GM23338 (cell line): ENCODE measurements around the gene STRBP. TPM values are rescaled to one million over a fixed set of nuclear protein-coding genes. Genes with fewer than 3 reads are reported as not detected.
A peak's percentile ranks its signal among the peaks of the same experiment; 100 is the strongest.

Source experiments
- ATAC-seq: fragments of 200-7000 bp; cut with Tn5 transposase; 3 replicates; pipeline ENCODE4 v1.9.1; 2020
- DNase-seq: peaks from one replicate; pipeline ENCODE4 v3.0.0-alpha.2; 2015; ENCODE audit warnings: low spot score
- H2AFZ ChIP-seq: fragments of 200-600 bp; sonication (generic); 2 replicates; pipeline ENCODE4 v1.8.0; 2016; ENCODE audit warnings: antibody characterized with exemption, mild to moderate bottlenecking, moderate library complexity
- H3F3A ChIP-seq: fragments of 200-600 bp; sonication (generic); replicated peaks from 2 replicates; pipeline ENCODE4 v1.8.0; 2017; ENCODE audit warnings: antibody characterized with exemption, mixed run types, low read depth
- H3K27ac ChIP-seq: fragments of 200-600 bp; sonication (generic); 2 replicates; pipeline ENCODE4 v1.6.1; 2016; ENCODE audit warnings: low read depth
- H3K27me3 ChIP-seq: fragments of 200-600 bp; sonication (generic); 2 replicates; pipeline ENCODE4 v1.8.0; 2016; ENCODE audit warnings: mild to moderate bottlenecking, mixed run types, moderate library complexity; ENCODE audit not compliant: insufficient read depth
- H3K36me3 ChIP-seq: fragments of 200-600 bp; sonication (generic); 2 replicates; pipeline ENCODE4 v1.8.0; 2016; ENCODE audit warnings: mild to moderate bottlenecking; ENCODE audit not compliant: insufficient read depth
- H3K4me1 ChIP-seq: fragments of 200-600 bp; sonication (generic); 2 replicates; pipeline ENCODE4 v1.8.0; 2016; ENCODE audit warnings: mild to moderate bottlenecking, moderate library complexity; ENCODE audit not compliant: insufficient read depth
- H3K4me2 ChIP-seq: fragments of 200-600 bp; sonication (generic); 2 replicates; pipeline ENCODE4 v1.7.1; 2017; ENCODE audit warnings: mixed run types
- H3K4me3 ChIP-seq: fragments of 200-600 bp; sonication (generic); 2 replicates; pipeline ENCODE4 v1.6.1; 2016; ENCODE audit warnings: mixed run types
- H3K79me2 ChIP-seq: fragments of 200-600 bp; sonication (generic); replicated peaks from 2 replicates; pipeline ENCODE4 v1.8.0; 2017; ENCODE audit warnings: mild to moderate bottlenecking; ENCODE audit not compliant: insufficient read depth
- H3K9me2 ChIP-seq: fragments of 200-600 bp; sonication (generic); 2 replicates; pipeline ENCODE4 v1.8.0; 2017; ENCODE audit not compliant: insufficient read depth
- H4K20me1 ChIP-seq: fragments of 200-600 bp; sonication (generic); replicated peaks from 2 replicates; pipeline ENCODE4 v1.8.0; 2017; ENCODE audit warnings: mild to moderate bottlenecking; ENCODE audit not compliant: insufficient read depth
- H3K27ac Mint-ChIP-seq: 2 replicates; pipeline ENCODE4 v1.8.0; 2020; ENCODE audit warnings: inconsistent platforms, mild to moderate bottlenecking, moderate library complexity, mixed read lengths
- H3K27me3 Mint-ChIP-seq: 3 replicates; pipeline ENCODE4 v1.8.0; 2022; ENCODE audit warnings: low read depth, mild to moderate bottlenecking, moderate library complexity, mixed read lengths, inconsistent platforms; ENCODE audit not compliant: insufficient read depth, poor library complexity
- H3K36me3 Mint-ChIP-seq: 3 replicates; pipeline ENCODE4 v1.8.0; 2021; ENCODE audit warnings: low read depth, mild to moderate bottlenecking, inconsistent platforms, moderate library complexity, mixed read lengths
- H3K4me1 Mint-ChIP-seq: 3 replicates; pipeline ENCODE4 v1.8.0; 2020; ENCODE audit warnings: mild to moderate bottlenecking, inconsistent platforms, mixed read lengths
- H3K4me3 Mint-ChIP-seq: 3 replicates; pipeline ENCODE4 v1.8.0; 2021; ENCODE audit warnings: moderate library complexity, mild to moderate bottlenecking, inconsistent platforms, mixed read lengths
- H3K9me3 Mint-ChIP-seq: 3 replicates; pipeline ENCODE4 v1.8.0; 2020; ENCODE audit warnings: moderate library complexity, mild to moderate bottlenecking, inconsistent platforms, mixed read lengths
- CREB1 ChIP-seq: fragments of 250-450 bp; sonication (Bioruptor Pico); IDR thresholded peaks from 2 replicates; pipeline ENCODE4 v1.5.0; 2020; ENCODE audit warnings: low read depth, mild to moderate bottlenecking, moderate library complexity
- CTCF ChIP-seq, 2 experiments: fragments of 200-600 bp in 1 of 2; sonication (generic) in 1 of 2; conservative IDR thresholded peaks; 2 replicates each; pipeline versions ENCODE4 v1.5.1 to v1.6.1; 2016 to 2017; ENCODE audit warnings: antibody characterized with exemption in 2 of 2, low read depth in 2 of 2, mild to moderate bottlenecking in 2 of 2, moderate library complexity in 1 of 2
- EZH2 ChIP-seq: fragments of 200-600 bp; sonication (generic); IDR thresholded peaks from one replicate; pipeline ENCODE4 v1.8.0; 2017; ENCODE audit warnings: antibody characterized with exemption, mild to moderate bottlenecking, low read depth; ENCODE audit not compliant: unreplicated experiment
- EZH2phosphoT487 ChIP-seq: fragments of 200-600 bp; sonication (generic); IDR thresholded peaks from one replicate; pipeline ENCODE4 v1.8.1; 2018; ENCODE audit warnings: antibody characterized with exemption; ENCODE audit not compliant: unreplicated experiment
- JUNB ChIP-seq: IDR thresholded peaks from one replicate; pipeline ENCODE4 v1.6.1; 2016; ENCODE audit warnings: antibody characterized with exemption; ENCODE audit not compliant: unreplicated experiment
- NANOG ChIP-seq: IDR thresholded peaks from 2 replicates; pipeline ENCODE4 v1.6.1; 2016; ENCODE audit warnings: antibody characterized with exemption, borderline replicate concordance
- POLR2AphosphoS5 ChIP-seq: IDR thresholded peaks from 2 replicates; pipeline ENCODE4 v1.6.1; 2016; ENCODE audit warnings: antibody characterized with exemption, low read depth
- STAT1 ChIP-seq: IDR thresholded peaks from one replicate; pipeline ENCODE4 v1.6.1; 2016; ENCODE audit warnings: antibody characterized with exemption; ENCODE audit not compliant: unreplicated experiment
- ZNF114 ChIP-seq: fragments of 250-450 bp; sonication (Bioruptor Pico); IDR thresholded peaks from 2 replicates; pipeline ENCODE4 v1.5.0; 2020; ENCODE audit warnings: mild to moderate bottlenecking, moderate library complexity
- ZNF331 ChIP-seq: fragments of 250-450 bp; sonication (Bioruptor Pico); IDR thresholded peaks from 2 replicates; pipeline ENCODE4 v1.5.0; 2020; ENCODE audit warnings: low read depth, mild to moderate bottlenecking, moderate library complexity
- polyA plus RNA-seq: library from polyadenylated mRNA; unstranded; fragments of >200 nt; fragmentation: Nextera tagmentation; extraction: Ambion mirVana; gene quantifications from 2 replicates; pipeline ENCODE4 v1.2.1, GENCODE V29; 2016
- total RNA-seq: library from RNA; depleted of rRNA; stranded (reverse); fragments of >200 nt; shearing (Covaris generic); gene quantifications from 2 replicates; pipeline ENCODE4 v1.2.3, GENCODE V29; 2014
- TF ChIP-seq, protein P1 (sequence below): fragments of 250-450 bp; sonication (Bioruptor Pico); IDR thresholded peaks from 2 replicates; pipeline ENCODE4 v1.5.0; 2020; ENCODE audit warnings: mild to moderate bottlenecking, moderate library complexity
- TF ChIP-seq, protein P2 (sequence below): IDR thresholded peaks from one replicate; pipeline ENCODE4 v1.6.1; 2018; ENCODE audit warnings: antibody characterized with exemption; ENCODE audit not compliant: unreplicated experiment
- TF ChIP-seq, protein P3 (sequence below): IDR thresholded peaks from 2 replicates; pipeline ENCODE4 v1.6.1; 2016; ENCODE audit warnings: antibody characterized with exemption

The STRBP gene
- total and polyA plus RNA-seq, 2 experiments from 2014 or later, result 80.5 to 116 TPM

DNA sequence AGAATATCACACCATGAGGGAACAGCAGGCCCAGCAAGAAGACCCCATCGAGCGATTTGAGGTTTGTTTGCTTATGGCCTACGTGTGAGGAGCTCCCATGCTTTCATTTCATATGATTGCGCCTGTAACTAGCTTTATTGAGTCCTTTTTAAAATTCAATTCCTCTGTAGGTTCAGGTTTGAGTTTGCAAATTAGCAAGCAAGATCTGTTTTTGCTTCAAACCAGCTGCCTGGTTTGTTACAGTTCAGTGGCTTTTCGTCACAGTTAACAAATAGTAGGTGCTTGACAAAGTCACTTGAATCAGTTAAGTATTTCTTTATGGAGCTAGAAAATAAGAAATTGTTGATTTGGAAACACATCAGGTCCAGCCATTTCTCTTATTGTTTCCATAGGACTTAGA is 178.6 kb downstream of the STRBP start:
- H3K4me3 ChIP-seq, result no peak overlapping the region
- H3K27ac ChIP-seq, result peak overlapping the region; percentile 39
- no peaks in the 10 kb centered on the region for H3K27me3 ChIP-seq
- no peak overlapping the region for H3K4me2 ChIP-seq
- Mint-ChIP-seq H3K4me3 (no peak overlapping the region), H3K27ac (no peak overlapping the region), H3K9me3 (no peaks in the 10 kb centered on the region), H3K27me3 (peaks cover 1% of the 10 kb centered on the region), H3K4me1 (peaks cover 13% of the 10 kb centered on the region), H3K36me3 (peaks cover 56% of the 10 kb centered on the region)
- DNase-seq (no peak), ATAC-seq (no peak)
- H4K20me1 ChIP-seq, result no peaks in the 10 kb centered on the region; the same call in 1 of the 2 replicates
- H3F3A ChIP-seq, result no peaks in the 10 kb centered on the region
- H3K36me3 ChIP-seq, result peaks cover 15% of the 10 kb centered on the region; the same call in 1 of the 2 replicates
- no peak overlapping the region for H2AFZ ChIP-seq
- TF ChIP-seq, protein P1, sequence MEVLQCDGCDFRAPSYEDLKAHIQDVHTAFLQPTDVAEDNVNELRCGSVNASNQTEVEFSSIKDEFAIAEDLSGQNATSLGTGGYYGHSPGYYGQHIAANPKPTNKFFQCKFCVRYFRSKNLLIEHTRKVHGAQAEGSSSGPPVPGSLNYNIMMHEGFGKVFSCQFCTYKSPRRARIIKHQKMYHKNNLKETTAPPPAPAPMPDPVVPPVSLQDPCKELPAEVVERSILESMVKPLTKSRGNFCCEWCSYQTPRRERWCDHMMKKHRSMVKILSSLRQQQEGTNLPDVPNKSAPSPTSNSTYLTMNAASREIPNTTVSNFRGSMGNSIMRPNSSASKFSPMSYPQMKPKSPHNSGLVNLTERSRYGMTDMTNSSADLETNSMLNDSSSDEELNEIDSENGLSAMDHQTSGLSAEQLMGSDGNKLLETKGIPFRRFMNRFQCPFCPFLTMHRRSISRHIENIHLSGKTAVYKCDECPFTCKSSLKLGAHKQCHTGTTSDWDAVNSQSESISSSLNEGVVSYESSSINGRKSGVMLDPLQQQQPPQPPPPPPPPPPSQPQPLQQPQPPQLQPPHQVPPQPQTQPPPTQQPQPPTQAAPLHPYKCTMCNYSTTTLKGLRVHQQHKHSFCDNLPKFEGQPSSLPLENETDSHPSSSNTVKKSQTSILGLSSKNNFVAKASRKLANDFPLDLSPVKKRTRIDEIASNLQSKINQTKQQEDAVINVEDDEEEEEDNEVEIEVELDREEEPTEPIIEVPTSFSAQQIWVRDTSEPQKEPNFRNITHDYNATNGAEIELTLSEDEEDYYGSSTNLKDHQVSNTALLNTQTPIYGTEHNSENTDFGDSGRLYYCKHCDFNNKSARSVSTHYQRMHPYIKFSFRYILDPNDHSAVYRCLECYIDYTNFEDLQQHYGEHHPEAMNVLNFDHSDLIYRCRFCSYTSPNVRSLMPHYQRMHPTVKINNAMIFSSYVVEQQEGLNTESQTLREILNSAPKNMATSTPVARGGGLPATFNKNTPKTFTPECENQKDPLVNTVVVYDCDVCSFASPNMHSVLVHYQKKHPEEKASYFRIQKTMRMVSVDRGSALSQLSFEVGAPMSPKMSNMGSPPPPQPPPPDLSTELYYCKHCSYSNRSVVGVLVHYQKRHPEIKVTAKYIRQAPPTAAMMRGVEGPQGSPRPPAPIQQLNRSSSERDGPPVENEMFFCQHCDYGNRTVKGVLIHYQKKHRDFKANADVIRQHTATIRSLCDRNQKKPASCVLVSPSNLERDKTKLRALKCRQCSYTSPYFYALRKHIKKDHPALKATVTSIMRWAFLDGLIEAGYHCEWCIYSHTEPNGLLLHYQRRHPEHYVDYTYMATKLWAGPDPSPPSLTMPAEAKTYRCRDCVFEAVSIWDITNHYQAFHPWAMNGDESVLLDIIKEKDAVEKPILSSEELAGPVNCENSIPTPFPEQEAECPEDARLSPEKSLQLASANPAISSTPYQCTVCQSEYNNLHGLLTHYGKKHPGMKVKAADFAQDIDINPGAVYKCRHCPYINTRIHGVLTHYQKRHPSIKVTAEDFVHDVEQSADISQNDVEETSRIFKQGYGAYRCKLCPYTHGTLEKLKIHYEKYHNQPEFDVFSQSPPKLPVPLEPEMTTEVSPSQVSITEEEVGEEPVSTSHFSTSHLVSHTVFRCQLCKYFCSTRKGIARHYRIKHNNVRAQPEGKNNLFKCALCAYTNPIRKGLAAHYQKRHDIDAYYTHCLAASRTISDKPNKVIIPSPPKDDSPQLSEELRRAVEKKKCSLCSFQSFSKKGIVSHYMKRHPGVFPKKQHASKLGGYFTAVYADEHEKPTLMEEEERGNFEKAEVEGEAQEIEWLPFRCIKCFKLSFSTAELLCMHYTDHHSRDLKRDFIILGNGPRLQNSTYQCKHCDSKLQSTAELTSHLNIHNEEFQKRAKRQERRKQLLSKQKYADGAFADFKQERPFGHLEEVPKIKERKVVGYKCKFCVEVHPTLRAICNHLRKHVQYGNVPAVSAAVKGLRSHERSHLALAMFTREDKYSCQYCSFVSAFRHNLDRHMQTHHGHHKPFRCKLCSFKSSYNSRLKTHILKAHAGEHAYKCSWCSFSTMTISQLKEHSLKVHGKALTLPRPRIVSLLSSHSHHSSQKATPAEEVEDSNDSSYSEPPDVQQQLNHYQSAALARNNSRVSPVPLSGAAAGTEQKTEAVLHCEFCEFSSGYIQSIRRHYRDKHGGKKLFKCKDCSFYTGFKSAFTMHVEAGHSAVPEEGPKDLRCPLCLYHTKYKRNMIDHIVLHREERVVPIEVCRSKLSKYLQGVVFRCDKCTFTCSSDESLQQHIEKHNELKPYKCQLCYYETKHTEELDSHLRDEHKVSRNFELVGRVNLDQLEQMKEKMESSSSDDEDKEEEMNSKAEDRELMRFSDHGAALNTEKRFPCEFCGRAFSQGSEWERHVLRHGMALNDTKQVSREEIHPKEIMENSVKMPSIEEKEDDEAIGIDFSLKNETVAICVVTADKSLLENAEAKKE (CRISPR knock-in tag), result no peak
- TF ChIP-seq EZH2, result no peak
- TF ChIP-seq EZH2phosphoT487, result no peak
- TF ChIP-seq CREB1 (CRISPR knock-in tag), result no peak
- TF ChIP-seq, protein P2, sequence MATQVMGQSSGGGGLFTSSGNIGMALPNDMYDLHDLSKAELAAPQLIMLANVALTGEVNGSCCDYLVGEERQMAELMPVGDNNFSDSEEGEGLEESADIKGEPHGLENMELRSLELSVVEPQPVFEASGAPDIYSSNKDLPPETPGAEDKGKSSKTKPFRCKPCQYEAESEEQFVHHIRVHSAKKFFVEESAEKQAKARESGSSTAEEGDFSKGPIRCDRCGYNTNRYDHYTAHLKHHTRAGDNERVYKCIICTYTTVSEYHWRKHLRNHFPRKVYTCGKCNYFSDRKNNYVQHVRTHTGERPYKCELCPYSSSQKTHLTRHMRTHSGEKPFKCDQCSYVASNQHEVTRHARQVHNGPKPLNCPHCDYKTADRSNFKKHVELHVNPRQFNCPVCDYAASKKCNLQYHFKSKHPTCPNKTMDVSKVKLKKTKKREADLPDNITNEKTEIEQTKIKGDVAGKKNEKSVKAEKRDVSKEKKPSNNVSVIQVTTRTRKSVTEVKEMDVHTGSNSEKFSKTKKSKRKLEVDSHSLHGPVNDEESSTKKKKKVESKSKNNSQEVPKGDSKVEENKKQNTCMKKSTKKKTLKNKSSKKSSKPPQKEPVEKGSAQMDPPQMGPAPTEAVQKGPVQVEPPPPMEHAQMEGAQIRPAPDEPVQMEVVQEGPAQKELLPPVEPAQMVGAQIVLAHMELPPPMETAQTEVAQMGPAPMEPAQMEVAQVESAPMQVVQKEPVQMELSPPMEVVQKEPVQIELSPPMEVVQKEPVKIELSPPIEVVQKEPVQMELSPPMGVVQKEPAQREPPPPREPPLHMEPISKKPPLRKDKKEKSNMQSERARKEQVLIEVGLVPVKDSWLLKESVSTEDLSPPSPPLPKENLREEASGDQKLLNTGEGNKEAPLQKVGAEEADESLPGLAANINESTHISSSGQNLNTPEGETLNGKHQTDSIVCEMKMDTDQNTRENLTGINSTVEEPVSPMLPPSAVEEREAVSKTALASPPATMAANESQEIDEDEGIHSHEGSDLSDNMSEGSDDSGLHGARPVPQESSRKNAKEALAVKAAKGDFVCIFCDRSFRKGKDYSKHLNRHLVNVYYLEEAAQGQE, result no peak
- TF ChIP-seq NANOG, result no peak
- TF ChIP-seq JUNB, result no peak
- TF ChIP-seq, protein P3, sequence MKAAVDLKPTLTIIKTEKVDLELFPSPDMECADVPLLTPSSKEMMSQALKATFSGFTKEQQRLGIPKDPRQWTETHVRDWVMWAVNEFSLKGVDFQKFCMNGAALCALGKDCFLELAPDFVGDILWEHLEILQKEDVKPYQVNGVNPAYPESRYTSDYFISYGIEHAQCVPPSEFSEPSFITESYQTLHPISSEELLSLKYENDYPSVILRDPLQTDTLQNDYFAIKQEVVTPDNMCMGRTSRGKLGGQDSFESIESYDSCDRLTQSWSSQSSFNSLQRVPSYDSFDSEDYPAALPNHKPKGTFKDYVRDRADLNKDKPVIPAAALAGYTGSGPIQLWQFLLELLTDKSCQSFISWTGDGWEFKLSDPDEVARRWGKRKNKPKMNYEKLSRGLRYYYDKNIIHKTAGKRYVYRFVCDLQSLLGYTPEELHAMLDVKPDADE, result no peak
- TF ChIP-seq STAT1, result no peak
- TF ChIP-seq CTCF (conservative IDR thresholded peaks at IDR 0.05; ENCODE audit: low read depth in 2 of 2), result no peak
- no peak for TF ChIP-seq ZNF331
- no peak for TF ChIP-seq ZNF114 (CRISPR knock-in tag)
- no peak for TF ChIP-seq POLR2AphosphoS5
- no peaks in the 10 kb centered on the region for H3K79me2 ChIP-seq
- H3K9me2 ChIP-seq, result no peaks in the 10 kb centered on the region
- H3K4me1 ChIP-seq, result peaks cover 12% of the 10 kb centered on the region
